ENCODE results near the gene PTPRT.

- no peak for TF ChIP-seq CTCF (IDR thresholded peaks at IDR 0.05)
- no peak for TF ChIP-seq ZFX (IDR thresholded peaks at IDR 0.05; ENCODE audit: borderline replicate concordance)
Observed at GRCh38 chr20:42472198-42472597, 717.5 kb downstream of the PTPRT start.

Measured in 22Rv1 (cell line).